ENCODE data around the gene AKAP5. TPM values are rescaled to one million over a fixed set of nuclear protein-coding genes. Genes with fewer than 3 reads are reported as not detected.

AKAP5 gene
- total and polyA plus RNA-seq, 9 of the 15 experiments (the other 6 are each of a cell fraction or from before 2014, with no cell fraction given), result 0.06 to 0.94 (median 0.34) TPM

DNA sequence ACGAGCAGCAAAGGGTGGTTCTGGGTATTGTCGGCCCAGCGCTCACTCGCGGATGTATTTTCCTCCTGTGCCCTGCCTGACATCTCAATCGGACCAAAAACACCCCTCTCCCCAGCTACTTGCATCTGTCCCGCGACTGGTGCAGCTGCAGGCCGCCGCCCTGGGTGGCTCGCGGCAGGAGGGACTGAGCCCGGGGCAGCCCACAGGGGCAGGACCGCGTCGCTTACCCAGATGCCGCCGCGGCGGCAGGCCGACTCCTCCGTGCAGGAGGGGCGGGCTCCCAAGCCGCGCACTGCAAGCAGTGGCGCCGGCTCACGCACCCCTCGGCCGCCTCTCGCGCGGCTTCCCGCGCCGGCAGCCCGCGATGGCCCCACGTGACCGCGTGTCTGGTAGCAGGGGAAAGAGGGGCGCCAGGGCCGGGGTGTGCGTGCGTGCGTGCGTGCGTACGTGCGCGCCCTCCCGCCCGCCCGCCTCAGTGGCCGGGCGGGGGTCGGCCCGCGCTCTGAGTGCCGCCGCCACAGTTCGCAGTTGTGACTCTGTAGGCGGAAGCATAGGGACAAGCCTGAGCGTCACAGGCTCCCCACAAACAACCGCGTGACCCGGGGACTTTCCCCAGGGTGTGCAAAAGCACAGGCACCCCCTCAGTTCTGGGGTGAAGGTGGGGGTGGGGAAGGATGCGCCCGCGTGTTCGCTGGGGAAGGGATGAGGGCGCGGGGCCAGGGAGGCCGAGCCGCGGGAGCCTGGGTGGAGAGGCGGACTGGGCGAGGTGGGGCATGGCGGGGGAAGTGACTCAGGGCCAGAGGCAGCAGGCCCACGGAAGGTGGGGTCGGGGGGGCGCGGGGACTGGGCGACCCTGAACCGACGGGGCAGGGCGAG is 38.4 kb downstream of the AKAP5 start, which contains the start of gene ZBTB25 (continued):
- TF ChIP-seq, protein P1, sequence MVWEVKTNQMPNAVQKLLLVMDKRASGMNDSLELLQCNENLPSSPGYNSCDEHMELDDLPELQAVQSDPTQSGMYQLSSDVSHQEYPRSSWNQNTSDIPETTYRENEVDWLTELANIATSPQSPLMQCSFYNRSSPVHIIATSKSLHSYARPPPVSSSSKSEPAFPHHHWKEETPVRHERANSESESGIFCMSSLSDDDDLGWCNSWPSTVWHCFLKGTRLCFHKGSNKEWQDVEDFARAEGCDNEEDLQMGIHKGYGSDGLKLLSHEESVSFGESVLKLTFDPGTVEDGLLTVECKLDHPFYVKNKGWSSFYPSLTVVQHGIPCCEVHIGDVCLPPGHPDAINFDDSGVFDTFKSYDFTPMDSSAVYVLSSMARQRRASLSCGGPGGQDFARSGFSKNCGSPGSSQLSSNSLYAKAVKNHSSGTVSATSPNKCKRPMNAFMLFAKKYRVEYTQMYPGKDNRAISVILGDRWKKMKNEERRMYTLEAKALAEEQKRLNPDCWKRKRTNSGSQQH (CRISPR knock-in tag; IDR thresholded peaks at IDR 0.05), result no peak
- TF ChIP-seq, protein P2, sequence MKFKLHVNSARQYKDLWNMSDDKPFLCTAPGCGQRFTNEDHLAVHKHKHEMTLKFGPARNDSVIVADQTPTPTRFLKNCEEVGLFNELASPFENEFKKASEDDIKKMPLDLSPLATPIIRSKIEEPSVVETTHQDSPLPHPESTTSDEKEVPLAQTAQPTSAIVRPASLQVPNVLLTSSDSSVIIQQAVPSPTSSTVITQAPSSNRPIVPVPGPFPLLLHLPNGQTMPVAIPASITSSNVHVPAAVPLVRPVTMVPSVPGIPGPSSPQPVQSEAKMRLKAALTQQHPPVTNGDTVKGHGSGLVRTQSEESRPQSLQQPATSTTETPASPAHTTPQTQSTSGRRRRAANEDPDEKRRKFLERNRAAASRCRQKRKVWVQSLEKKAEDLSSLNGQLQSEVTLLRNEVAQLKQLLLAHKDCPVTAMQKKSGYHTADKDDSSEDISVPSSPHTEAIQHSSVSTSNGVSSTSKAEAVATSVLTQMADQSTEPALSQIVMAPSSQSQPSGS (CRISPR knock-in tag; IDR thresholded peaks at IDR 0.05), result no peak
- TF ChIP-seq STAG1 (CRISPR knock-in tag; IDR thresholded peaks at IDR 0.05; ENCODE audit: borderline replicate concordance) (no peak), ZEB2 (IDR thresholded peaks at IDR 0.05) (no peak), PCBP1 (IDR thresholded peaks at IDR 0.05; ENCODE audit: low read depth, low read length, poor library complexity, severe bottlenecking) (peak; percentile 45), ZNF175 (CRISPR knock-in tag; IDR thresholded peaks at IDR 0.05; ENCODE audit: low read depth) (no peak), POLR2AphosphoS2 (IDR thresholded peaks at IDR 0.05; ENCODE audit: low read length) (no peak), U2AF2 (optimal IDR thresholded peaks at IDR 0.05; ENCODE audit: low read depth, low read length) (no peak), CHD2 (IDR thresholded peaks at IDR 0.05; ENCODE audit: low read depth, low read length) (peak; percentile 96), YBX1 (IDR thresholded peaks at IDR 0.05) (no peak), ZKSCAN3 (CRISPR knock-in tag; IDR thresholded peaks at IDR 0.05) (no peak), FOXK2 (conservative IDR thresholded peaks at IDR 0.05 in 1 of 2, IDR thresholded peaks at IDR 0.05 in 1 of 2; ENCODE audit: low read depth in 2 of 2) (no peak), RBM17 (IDR thresholded peaks at IDR 0.05; ENCODE audit: borderline replicate concordance, low read depth, low read length) (no peak), HCFC1 (IDR thresholded peaks at IDR 0.05; ENCODE audit: low read depth, low read length) (no peak), TSC22D4 (tag; IDR thresholded peaks at IDR 0.05) (no peak)
- TF ChIP-seq, protein P3, sequence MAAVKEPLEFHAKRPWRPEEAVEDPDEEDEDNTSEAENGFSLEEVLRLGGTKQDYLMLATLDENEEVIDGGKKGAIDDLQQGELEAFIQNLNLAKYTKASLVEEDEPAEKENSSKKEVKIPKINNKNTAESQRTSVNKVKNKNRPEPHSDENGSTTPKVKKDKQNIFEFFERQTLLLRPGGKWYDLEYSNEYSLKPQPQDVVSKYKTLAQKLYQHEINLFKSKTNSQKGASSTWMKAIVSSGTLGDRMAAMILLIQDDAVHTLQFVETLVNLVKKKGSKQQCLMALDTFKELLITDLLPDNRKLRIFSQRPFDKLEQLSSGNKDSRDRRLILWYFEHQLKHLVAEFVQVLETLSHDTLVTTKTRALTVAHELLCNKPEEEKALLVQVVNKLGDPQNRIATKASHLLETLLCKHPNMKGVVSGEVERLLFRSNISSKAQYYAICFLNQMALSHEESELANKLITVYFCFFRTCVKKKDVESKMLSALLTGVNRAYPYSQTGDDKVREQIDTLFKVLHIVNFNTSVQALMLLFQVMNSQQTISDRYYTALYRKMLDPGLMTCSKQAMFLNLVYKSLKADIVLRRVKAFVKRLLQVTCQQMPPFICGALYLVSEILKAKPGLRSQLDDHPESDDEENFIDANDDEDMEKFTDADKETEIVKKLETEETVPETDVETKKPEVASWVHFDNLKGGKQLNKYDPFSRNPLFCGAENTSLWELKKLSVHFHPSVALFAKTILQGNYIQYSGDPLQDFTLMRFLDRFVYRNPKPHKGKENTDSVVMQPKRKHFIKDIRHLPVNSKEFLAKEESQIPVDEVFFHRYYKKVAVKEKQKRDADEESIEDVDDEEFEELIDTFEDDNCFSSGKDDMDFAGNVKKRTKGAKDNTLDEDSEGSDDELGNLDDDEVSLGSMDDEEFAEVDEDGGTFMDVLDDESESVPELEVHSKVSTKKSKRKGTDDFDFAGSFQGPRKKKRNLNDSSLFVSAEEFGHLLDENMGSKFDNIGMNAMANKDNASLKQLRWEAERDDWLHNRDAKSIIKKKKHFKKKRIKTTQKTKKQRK (IDR thresholded peaks at IDR 0.05; ENCODE audit: borderline replicate concordance, low read depth, low read length), result no peak
- TF ChIP-seq, protein P4, sequence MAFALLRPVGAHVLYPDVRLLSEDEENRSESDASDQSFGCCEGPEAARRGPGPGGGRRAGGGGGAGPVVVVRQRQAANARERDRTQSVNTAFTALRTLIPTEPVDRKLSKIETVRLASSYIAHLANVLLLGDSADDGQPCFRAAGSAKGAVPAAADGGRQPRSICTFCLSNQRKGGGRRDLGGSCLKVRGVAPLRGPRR (CRISPR knock-in tag; IDR thresholded peaks at IDR 0.05), result no peak
- TF ChIP-seq, protein P5, sequence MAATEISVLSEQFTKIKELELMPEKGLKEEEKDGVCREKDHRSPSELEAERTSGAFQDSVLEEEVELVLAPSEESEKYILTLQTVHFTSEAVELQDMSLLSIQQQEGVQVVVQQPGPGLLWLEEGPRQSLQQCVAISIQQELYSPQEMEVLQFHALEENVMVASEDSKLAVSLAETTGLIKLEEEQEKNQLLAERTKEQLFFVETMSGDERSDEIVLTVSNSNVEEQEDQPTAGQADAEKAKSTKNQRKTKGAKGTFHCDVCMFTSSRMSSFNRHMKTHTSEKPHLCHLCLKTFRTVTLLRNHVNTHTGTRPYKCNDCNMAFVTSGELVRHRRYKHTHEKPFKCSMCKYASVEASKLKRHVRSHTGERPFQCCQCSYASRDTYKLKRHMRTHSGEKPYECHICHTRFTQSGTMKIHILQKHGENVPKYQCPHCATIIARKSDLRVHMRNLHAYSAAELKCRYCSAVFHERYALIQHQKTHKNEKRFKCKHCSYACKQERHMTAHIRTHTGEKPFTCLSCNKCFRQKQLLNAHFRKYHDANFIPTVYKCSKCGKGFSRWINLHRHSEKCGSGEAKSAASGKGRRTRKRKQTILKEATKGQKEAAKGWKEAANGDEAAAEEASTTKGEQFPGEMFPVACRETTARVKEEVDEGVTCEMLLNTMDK (IDR thresholded peaks at IDR 0.05; ENCODE audit: borderline replicate concordance, insufficient read depth, low read depth, low read length, poor library complexity, severe bottlenecking), result no peak

Measured in K562 (cell line).